Measurements from ENCODE around the gene RTN4. TPM values are rescaled to one million over a fixed set of nuclear protein-coding genes. Genes with fewer than 3 reads are reported as not detected.

RTN4 gene
- total and polyA plus RNA-seq, 7 donors, result 168 to 542 (median 289) TPM

- Histone ChIP-seq H3K9me3 (no peaks in the 10 kb centered on the region), H3K4me1 (peaks cover 38% of the 10 kb centered on the region), H3K27ac (peak overlapping the region; percentile 95), H3K4me3 (no peak overlapping the region), H3K36me3 (ENCODE audit: insufficient read depth in 1 of 2, low read depth in 1 of 2) (no peaks in the 10 kb centered on the region), H3K27me3 (ENCODE audit: insufficient read depth in 3 of 3, low read length in 2 of 3) (no peaks in the 10 kb centered on the region)
- intact Hi-C loops (cut with DNase I), result loop anchor here (2.0 to 5.0 kb wide), 3 partner anchors 37 to 358 kb away; partner anchors contain the start of gene RTN4 (in 1 of the 2)
- DNase-seq (no peak), ATAC-seq (peak; percentile 69 to 79 (median 72))
- WGBS, 3 donors, result 42 to 53% (median 44%) methylated on average over 6 of the region's 6 CpGs
- peak; percentile 71 for TF ChIP-seq CTCF (IDR thresholded peaks at IDR 0.05)
Measured at GRCh38 chr2:55014962-55015939, 35.0 kb downstream of the RTN4 start.

GRCh38 chr2:55013936-55014335, 36.3 kb downstream of the RTN4 start:
- peak in 2 of 4 donors; percentile 31 to 39 for ATAC-seq
- 12 to 39% (median 15%) methylated on average over 1 of the region's 1 CpG for WGBS, 3 donors
- Histone ChIP-seq H3K9me3 (no peaks in the 10 kb centered on the region), H3K27ac (peak overlapping the region; percentile 95), H3K27me3 (ENCODE audit: insufficient read depth in 3 of 3, low read length in 2 of 3) (no peaks in the 10 kb centered on the region), H3K36me3 (ENCODE audit: insufficient read depth in 1 of 2, low read depth in 1 of 2) (no peaks in the 10 kb centered on the region), H3K4me1 (peaks cover 38% of the 10 kb centered on the region), H3K4me3 (no peak overlapping the region)
- DNase-seq, result no peak
- intact Hi-C loops (cut with DNase I), result loop anchor here in 1 of 2 donors (1.0 to 5.0 kb wide), 3 partner anchors 113 to 357 kb away; no protein-coding TSS in a partner anchor
- peak; percentile 48 for TF ChIP-seq CTCF (IDR thresholded peaks at IDR 0.05)

- no peak for ATAC-seq
- 30 to 42% (median 32%) methylated on average over 2 of the region's 2 CpGs for WGBS, 3 donors
- H3K27ac ChIP-seq, result peak overlapping the region; percentile 95
- no peak for DNase-seq
- no peak for TF ChIP-seq CTCF (IDR thresholded peaks at IDR 0.05)
- intact Hi-C loops (cut with DNase I), result loop anchor here in 1 of 2 donors (1.0 to 5.0 kb wide), 2 partner anchors 112 to 356 kb away; no protein-coding TSS in a partner anchor
- H3K4me3 ChIP-seq, result peak overlapping the region; percentile 72
- peaks cover 38% of the 10 kb centered on the region for H3K4me1 ChIP-seq
- H3K36me3 ChIP-seq (ENCODE audit: insufficient read depth in 1 of 2, low read depth in 1 of 2), result no peaks in the 10 kb centered on the region
- H3K27me3 ChIP-seq (ENCODE audit: insufficient read depth in 3 of 3, low read length in 2 of 3), result no peaks in the 10 kb centered on the region
- H3K9me3 ChIP-seq, result no peaks in the 10 kb centered on the region
Measured at GRCh38 chr2:55012672-55013484, 37.4 kb downstream of the RTN4 start.

- ATAC-seq, result no peak
- Histone ChIP-seq H3K27me3 (ENCODE audit: insufficient read depth in 3 of 3, low read length in 2 of 3) (no peaks in the 10 kb centered on the region), H3K36me3 (ENCODE audit: insufficient read depth in 1 of 2, low read depth in 1 of 2) (no peaks in the 10 kb centered on the region), H3K9me3 (no peaks in the 10 kb centered on the region), H3K4me1 (peaks cover 38% of the 10 kb centered on the region), H3K4me3 (peak overlapping the region; percentile 72), H3K27ac (peak overlapping the region; percentile 95)
- intact Hi-C loops (cut with DNase I), result loop anchor here (2.0 to 5.0 kb wide), 2 partner anchors 109 to 355 kb away; no protein-coding TSS in a partner anchor
- TF ChIP-seq CTCF (IDR thresholded peaks at IDR 0.05), result no peak
- no peak for DNase-seq
- WGBS, 3 donors, result 11 to 23% (median 12%) methylated on average over 6 of the region's 6 CpGs
Measured at GRCh38 chr2:55011831-55012671, 38.2 kb downstream of the RTN4 start.
